ENCODE results near the gene RSAD2.
A peak's percentile ranks its signal among the peaks of the same experiment; 100 is the strongest.

The RSAD2 gene

GRCh38 chr2:6945821-6946220, 68.2 kb downstream of the RSAD2 start:
- DNase-seq (ENCODE audit: low read depth), result no peak

GRCh38 chr2:6946722-6947121, 69.1 kb downstream of the RSAD2 start:
- peak; percentile 85 for DNase-seq (ENCODE audit: low read depth)
